ENCODE results near the gene PLCB2.
A peak's percentile ranks its signal among the peaks of the same experiment; 100 is the strongest.

Gene PLCB2

DNA sequence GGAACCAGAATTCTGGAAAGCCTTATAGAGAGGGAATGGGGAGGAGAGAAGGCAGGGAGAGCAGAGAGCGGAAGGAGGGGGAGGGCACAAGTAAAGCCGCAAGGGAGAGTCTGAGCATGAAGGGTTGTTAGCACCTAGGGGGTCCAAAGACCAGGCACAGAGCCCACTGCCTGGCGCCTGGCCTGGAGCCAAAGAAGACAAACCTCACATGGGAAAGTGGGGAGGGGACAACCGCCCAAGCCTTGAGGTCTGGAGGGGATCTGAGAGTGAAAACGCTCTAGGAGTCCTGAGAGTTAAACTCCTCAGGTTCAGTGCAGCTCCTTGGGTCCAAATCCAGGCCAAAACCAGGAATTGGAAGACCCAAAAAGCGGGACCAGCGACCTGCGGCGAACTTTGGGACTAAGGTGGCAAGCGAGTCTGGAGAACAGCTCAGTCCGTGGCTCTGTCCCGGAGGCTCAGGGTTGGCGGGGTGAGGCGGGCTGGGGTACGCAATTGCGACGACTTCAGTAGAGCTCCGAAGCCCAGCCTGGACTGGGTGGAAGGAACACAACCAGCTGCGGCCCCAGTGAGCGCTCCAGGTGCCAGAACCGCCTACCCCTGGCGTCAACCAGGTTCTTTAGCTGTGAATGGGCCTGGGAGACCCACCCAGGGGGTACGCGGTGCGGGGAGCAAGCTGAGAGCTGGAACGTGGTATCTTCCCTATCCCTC, 14.9 kb upstream of the PLCB2 start:
- FAIRE-seq (no peak), DNase-seq (ENCODE audit: insufficient read length) (no peak)
- no peak for TF ChIP-seq POLR2AphosphoS5 (IDR thresholded peaks at IDR 0.05; ENCODE audit: low read depth, low read length)
- TF ChIP-seq TAF1 (IDR thresholded peaks at IDR 0.05; ENCODE audit: borderline replicate concordance, low read depth, low read length) = no peak
- no peak for TF ChIP-seq POLR2A (IDR thresholded peaks at IDR 0.05; ENCODE audit: low read depth, low read length)

DNA sequence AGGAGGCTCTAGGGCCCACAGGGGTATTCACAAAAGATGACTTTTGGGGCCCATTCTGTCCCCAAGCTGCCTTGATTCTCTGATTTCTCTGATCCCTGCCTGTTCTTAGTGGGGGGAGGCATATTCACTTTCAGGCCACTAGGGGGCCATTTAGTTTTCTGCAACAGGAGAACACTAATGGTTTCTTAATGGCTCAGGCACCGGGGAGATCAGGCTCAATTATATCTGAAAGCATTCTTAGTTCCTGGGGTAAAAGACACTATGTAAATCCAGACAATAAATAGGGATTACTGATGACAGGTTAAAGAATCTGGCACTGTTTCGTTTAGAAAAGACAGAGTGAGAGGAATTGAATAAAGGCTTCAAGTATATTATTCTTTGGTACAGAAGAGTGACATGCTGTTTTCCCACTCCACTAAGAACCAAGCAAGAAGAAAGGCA, 13.2 kb upstream of the PLCB2 start:
- DNase-seq (ENCODE audit: insufficient read length) = no peak
- peak; percentile 56 for FAIRE-seq
- TF ChIP-seq POLR2AphosphoS5 (IDR thresholded peaks at IDR 0.05; ENCODE audit: low read depth, low read length) (no peak), POLR2A (IDR thresholded peaks at IDR 0.05; ENCODE audit: low read depth, low read length) (no peak), TAF1 (IDR thresholded peaks at IDR 0.05; ENCODE audit: borderline replicate concordance, low read depth, low read length) (no peak)

- DNase-seq (ENCODE audit: insufficient read length) (no peak), FAIRE-seq (no peak)
- TF ChIP-seq POLR2AphosphoS5 (IDR thresholded peaks at IDR 0.05; ENCODE audit: low read depth, low read length) = no peak
- TF ChIP-seq POLR2A (IDR thresholded peaks at IDR 0.05; ENCODE audit: low read depth, low read length) = no peak
- no peak for TF ChIP-seq TAF1 (IDR thresholded peaks at IDR 0.05; ENCODE audit: borderline replicate concordance, low read depth, low read length)
These were observed 12.7 kb upstream of the PLCB2 start for GRCh38 chr15:40320409-40320808.

GRCh38 chr15:40317580-40317979, 9.8 kb upstream of the PLCB2 start:
- no peak for TF ChIP-seq TAF1 (IDR thresholded peaks at IDR 0.05; ENCODE audit: borderline replicate concordance, low read depth, low read length)
- TF ChIP-seq POLR2A (IDR thresholded peaks at IDR 0.05; ENCODE audit: low read depth, low read length) = no peak
- TF ChIP-seq POLR2AphosphoS5 (IDR thresholded peaks at IDR 0.05; ENCODE audit: low read depth, low read length) = no peak
- DNase-seq (ENCODE audit: insufficient read length) = no peak
- no peak for FAIRE-seq

- TF ChIP-seq POLR2A (IDR thresholded peaks at IDR 0.05; ENCODE audit: low read depth, low read length) (no peak), TAF1 (IDR thresholded peaks at IDR 0.05; ENCODE audit: borderline replicate concordance, low read depth, low read length) (no peak), POLR2AphosphoS5 (IDR thresholded peaks at IDR 0.05; ENCODE audit: low read depth, low read length) (no peak)
- no peak for DNase-seq (ENCODE audit: insufficient read length)
- no peak for FAIRE-seq
These were observed 9.2 kb upstream of the PLCB2 start for GRCh38 chr15:40316931-40317330.

GRCh38 chr15:40314723-40315276, 7.1 kb upstream of the PLCB2 start:
- no peak for DNase-seq (ENCODE audit: insufficient read length)
- FAIRE-seq = no peak
- no peak for TF ChIP-seq POLR2AphosphoS5 (IDR thresholded peaks at IDR 0.05; ENCODE audit: low read depth, low read length)
- TF ChIP-seq TAF1 (IDR thresholded peaks at IDR 0.05; ENCODE audit: borderline replicate concordance, low read depth, low read length) = no peak
- no peak for TF ChIP-seq POLR2A (IDR thresholded peaks at IDR 0.05; ENCODE audit: low read depth, low read length)

GRCh38 chr15:40313531-40314398, 6.0 kb upstream of the PLCB2 start:
- no peak for FAIRE-seq

DNA sequence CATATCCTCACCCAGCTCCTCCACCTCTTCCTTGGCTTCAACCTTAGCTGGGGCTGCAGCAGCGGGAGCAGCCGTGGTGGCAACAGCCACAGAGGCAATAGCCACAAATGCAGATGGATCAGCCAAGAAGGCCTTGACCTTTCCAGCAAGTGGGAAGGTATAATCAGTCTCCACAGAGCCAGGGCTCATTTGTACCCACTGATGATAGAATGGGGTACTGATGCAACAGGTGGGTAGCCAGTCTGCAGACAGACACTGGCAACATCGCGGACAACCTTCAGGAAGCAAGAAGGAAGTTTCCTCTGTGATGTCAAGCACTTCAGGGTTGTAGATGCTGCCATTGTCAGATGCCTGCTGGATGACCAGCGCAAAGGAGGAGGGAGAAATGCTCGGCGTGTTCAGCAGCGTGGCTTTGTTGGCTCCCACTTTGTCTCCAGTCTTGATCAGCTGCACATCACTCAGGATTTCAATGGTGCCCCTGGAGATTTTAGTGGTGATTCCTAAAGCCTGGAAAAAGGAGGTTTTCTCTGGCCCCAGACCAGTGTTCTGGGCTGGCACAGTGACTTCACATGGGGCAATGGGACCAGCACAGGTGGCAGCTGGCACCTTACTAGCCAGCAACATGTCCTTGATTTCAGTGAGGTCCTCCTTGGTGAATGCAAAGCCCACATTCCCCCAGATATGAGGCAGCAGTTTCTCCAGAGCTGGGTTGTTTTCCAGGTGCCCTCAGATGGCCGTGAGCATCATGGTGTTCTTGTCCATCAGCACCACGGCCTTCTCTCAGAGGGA, 4.8 kb upstream of the PLCB2 start:
- no peak for DNase-seq (ENCODE audit: insufficient read length)
- no peak for FAIRE-seq
- TF ChIP-seq TAF1 (IDR thresholded peaks at IDR 0.05; ENCODE audit: borderline replicate concordance, low read depth, low read length) (no peak), POLR2A (IDR thresholded peaks at IDR 0.05; ENCODE audit: low read depth, low read length) (no peak), POLR2AphosphoS5 (IDR thresholded peaks at IDR 0.05; ENCODE audit: low read depth, low read length) (no peak)

More at GRCh38 chr15:40313531-40314398, 6.0 kb upstream of the PLCB2 start:
- TF ChIP-seq POLR2A (IDR thresholded peaks at IDR 0.05; ENCODE audit: low read depth, low read length) (no peak), TAF1 (IDR thresholded peaks at IDR 0.05; ENCODE audit: borderline replicate concordance, low read depth, low read length) (no peak), POLR2AphosphoS5 (IDR thresholded peaks at IDR 0.05; ENCODE audit: low read depth, low read length) (no peak)
- DNase-seq (ENCODE audit: insufficient read length) = no peak

DNA sequence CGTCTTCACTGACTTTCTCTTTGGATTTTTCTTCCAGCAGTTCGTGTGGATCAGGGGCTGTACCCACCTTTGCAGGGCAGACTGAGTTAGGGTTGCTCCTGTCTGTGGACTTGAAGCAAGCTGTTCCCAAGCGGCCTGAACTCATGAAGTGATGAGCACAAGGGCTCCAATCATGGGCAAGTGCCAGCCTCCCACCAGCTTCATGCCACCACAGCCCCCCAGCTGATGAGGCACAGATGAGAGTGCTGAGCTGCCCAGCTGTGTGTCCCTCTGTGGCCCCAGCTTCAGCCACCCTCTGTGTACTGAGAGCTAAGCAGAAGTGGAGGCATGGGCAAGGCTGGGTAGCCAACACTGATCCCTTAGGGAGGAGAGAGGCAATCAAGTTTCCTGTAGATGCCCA, 3.3 kb upstream of the PLCB2 start:
- TF ChIP-seq POLR2AphosphoS5 (IDR thresholded peaks at IDR 0.05; ENCODE audit: low read depth, low read length) = no peak
- no peak for TF ChIP-seq POLR2A (IDR thresholded peaks at IDR 0.05; ENCODE audit: low read depth, low read length)
- TF ChIP-seq TAF1 (IDR thresholded peaks at IDR 0.05; ENCODE audit: borderline replicate concordance, low read depth, low read length) = no peak
- FAIRE-seq = no peak
- DNase-seq (ENCODE audit: insufficient read length) = no peak

DNA sequence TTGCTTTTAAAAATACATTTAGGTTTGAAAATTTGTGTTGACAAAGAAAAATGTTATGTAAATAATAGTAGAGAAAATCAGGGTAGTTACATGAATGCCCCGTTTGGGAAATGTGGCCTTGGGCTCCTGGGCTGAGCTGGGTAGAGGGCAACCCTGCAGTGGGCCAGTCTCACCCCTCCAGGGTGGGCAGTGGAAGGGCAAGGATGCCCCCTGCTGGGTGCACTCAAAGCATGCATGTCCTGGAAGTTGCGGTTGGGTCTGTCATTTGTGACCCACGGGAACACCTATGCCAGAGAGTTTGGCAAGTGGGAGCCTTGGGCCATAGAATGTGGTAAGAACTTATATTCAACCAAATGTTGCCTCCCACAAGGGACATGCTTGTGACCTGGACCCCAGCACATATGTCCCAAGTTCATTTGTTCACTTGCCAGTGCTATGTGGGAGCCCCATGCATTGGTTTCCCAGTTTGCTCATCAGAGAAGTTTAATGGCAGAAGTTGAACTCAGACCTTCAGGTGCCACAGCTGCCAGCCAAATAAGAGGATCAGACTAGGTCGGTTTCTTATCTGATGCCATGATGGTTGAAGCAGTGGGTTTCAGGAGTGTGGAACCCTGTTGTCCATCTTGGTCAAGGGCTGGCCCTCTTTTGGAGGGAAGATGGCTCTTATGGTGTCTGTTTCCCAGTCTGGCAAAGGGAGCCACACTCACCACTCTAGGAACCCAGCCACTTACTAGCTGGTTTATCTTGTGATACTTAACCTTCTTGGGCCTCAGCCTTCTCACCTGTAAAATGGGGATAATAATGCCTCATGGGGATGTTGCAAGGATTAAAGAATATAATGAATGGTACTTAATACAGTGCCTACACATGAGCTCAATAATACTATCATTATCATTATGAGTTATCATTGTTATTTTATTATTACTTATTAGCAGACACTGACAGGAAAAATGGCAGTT, 2.5 kb upstream of the PLCB2 start:
- DNase-seq (ENCODE audit: insufficient read length) (no peak), FAIRE-seq (peak; percentile 92)
- TF ChIP-seq POLR2AphosphoS5 (IDR thresholded peaks at IDR 0.05; ENCODE audit: low read depth, low read length) (no peak), TAF1 (IDR thresholded peaks at IDR 0.05; ENCODE audit: borderline replicate concordance, low read depth, low read length) (no peak)

Data from GM12892 (cell line).